ENCODE results near the gene CPT1A. TPM values are rescaled to one million over a fixed set of nuclear protein-coding genes. Genes with fewer than 3 reads are reported as not detected.

The CPT1A gene
- total RNA-seq, 1 donor, result 29.3 TPM

DNA sequence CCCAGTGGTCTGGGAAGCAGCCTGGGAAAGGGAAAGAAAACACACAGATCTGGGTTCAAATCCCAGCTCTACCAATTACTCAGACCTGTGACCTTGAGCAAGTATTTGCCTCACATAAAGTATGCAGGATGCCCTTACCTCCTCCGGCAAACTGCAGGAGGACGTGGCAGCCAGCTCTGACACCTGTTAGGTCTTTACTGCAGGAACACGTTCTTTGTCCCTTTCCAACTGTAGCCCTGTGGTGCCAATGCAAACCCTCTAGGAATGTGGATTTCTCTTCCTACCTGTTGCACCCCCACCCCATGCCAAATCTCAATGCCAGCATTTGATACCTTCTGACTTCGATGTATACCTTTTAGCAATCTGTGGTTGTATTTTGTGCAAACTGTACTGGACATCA, 6.0 kb downstream of the CPT1A start:
- H3K27me3 ChIP-seq (ENCODE audit: insufficient read depth, low read length), result no peaks in the 10 kb centered on the region
- H3K9me3 ChIP-seq (ENCODE audit: low read depth, low read length), result no peaks in the 10 kb centered on the region
- H3K79me2 ChIP-seq (ENCODE audit: insufficient read depth, low read length), result peaks cover 74% of the 10 kb centered on the region
- H3K27ac ChIP-seq (ENCODE audit: low read depth, low read length), result no peak overlapping the region
- peaks cover 35% of the 10 kb centered on the region for H3K4me1 ChIP-seq (ENCODE audit: insufficient read depth, low read length)
- no peak for DNase-seq (ENCODE audit: insufficient read length, low spot score, missing footprints)
- no peak overlapping the region for H2AFZ ChIP-seq (ENCODE audit: low read length)
- H3K36me3 ChIP-seq (ENCODE audit: insufficient read depth, low read length), result peaks cover 4% of the 10 kb centered on the region
- no peak overlapping the region for H3K4me3 ChIP-seq (ENCODE audit: insufficient read depth, low read length)
- H3K4me2 ChIP-seq (ENCODE audit: insufficient read depth, low read length), result no peak overlapping the region
- TF ChIP-seq, protein P1, sequence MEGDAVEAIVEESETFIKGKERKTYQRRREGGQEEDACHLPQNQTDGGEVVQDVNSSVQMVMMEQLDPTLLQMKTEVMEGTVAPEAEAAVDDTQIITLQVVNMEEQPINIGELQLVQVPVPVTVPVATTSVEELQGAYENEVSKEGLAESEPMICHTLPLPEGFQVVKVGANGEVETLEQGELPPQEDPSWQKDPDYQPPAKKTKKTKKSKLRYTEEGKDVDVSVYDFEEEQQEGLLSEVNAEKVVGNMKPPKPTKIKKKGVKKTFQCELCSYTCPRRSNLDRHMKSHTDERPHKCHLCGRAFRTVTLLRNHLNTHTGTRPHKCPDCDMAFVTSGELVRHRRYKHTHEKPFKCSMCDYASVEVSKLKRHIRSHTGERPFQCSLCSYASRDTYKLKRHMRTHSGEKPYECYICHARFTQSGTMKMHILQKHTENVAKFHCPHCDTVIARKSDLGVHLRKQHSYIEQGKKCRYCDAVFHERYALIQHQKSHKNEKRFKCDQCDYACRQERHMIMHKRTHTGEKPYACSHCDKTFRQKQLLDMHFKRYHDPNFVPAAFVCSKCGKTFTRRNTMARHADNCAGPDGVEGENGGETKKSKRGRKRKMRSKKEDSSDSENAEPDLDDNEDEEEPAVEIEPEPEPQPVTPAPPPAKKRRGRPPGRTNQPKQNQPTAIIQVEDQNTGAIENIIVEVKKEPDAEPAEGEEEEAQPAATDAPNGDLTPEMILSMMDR (IDR thresholded peaks at IDR 0.05; ENCODE audit: extremely low read depth, low read depth, low read length), result no peak
- H4K20me1 ChIP-seq (ENCODE audit: insufficient read depth, low read length), result peaks cover 34% of the 10 kb centered on the region

DNA sequence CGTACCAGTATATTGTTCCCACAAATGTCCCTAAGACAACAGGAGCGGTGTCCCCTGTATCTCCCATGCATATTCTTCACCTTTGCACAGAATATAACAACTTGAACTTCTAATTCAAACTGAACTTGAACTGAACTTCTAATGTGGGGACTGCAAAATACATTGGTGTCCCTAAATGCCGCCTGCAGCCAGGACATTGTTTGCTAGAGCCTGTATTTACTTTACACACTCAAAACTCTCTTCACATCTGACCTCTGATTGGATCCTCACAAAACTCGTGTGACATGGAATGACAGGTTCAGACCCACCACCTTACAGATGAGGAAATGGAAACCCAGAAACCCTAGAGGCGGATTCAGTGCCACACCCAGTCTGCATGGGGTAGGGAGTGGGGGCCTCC, 6.4 kb downstream of the CPT1A start:
- no peaks in the 10 kb centered on the region for H3K9me3 ChIP-seq (ENCODE audit: low read depth, low read length)
- peaks cover 6% of the 10 kb centered on the region for H3K36me3 ChIP-seq (ENCODE audit: insufficient read depth, low read length)
- H3K27me3 ChIP-seq (ENCODE audit: insufficient read depth, low read length), result no peaks in the 10 kb centered on the region
- peaks cover 36% of the 10 kb centered on the region for H4K20me1 ChIP-seq (ENCODE audit: insufficient read depth, low read length)
- peaks cover 78% of the 10 kb centered on the region for H3K79me2 ChIP-seq (ENCODE audit: insufficient read depth, low read length)
- no peak for DNase-seq (ENCODE audit: insufficient read length, low spot score, missing footprints)
- no peak overlapping the region for H3K4me3 ChIP-seq (ENCODE audit: insufficient read depth, low read length)
- no peak overlapping the region for H3K4me2 ChIP-seq (ENCODE audit: insufficient read depth, low read length)
- H3K27ac ChIP-seq (ENCODE audit: low read depth, low read length), result no peak overlapping the region
- TF ChIP-seq, protein P1 (IDR thresholded peaks at IDR 0.05; ENCODE audit: extremely low read depth, low read depth, low read length), result no peak
- H2AFZ ChIP-seq (ENCODE audit: low read length), result no peak overlapping the region
- peaks cover 34% of the 10 kb centered on the region for H3K4me1 ChIP-seq (ENCODE audit: insufficient read depth, low read length)

DNA sequence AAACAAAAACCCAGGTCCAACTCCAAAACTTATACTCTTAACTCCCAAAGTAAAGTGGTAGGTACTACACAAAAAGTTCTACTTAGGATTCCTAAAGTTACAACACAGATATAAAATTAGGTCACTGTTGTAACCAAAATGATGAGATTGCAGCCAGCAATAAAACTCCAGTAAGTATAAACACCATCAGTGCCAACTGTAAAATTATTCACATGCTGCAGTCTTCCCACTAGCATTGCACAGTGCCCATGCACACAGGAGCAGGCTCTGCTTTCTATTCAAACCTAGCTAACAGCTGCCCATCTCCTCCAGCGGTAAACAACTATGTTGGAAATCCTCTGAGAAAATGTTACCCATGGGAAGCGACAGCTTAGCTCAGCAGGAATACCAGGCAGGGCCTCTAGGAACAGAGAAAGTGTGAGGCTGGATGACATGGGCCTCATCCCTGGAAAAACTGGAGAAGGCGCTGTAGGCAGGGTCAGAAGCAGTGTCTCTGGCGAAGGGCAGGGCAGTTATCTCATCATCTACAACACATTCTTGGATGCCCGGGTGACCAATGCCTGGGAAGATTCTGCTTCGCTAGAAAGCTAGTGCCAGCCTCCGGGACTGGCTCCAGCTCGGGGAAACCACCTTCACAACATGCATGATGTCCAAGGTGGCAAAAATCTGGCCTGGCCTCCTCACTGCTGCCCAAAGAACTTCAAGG, 9.1 kb downstream of the CPT1A start:
- Histone ChIP-seq H3K4me1 (ENCODE audit: insufficient read depth, low read length) (peaks cover 11% of the 10 kb centered on the region), H4K20me1 (ENCODE audit: insufficient read depth, low read length) (peaks cover 62% of the 10 kb centered on the region), H3K4me3 (ENCODE audit: insufficient read depth, low read length) (no peak overlapping the region), H3K4me2 (ENCODE audit: insufficient read depth, low read length) (no peak overlapping the region), H3K27ac (ENCODE audit: low read depth, low read length) (no peak overlapping the region), H3K36me3 (ENCODE audit: insufficient read depth, low read length) (peaks cover 6% of the 10 kb centered on the region), H2AFZ (ENCODE audit: low read length) (no peak overlapping the region), H3K9me3 (ENCODE audit: low read depth, low read length) (no peaks in the 10 kb centered on the region), H3K27me3 (ENCODE audit: insufficient read depth, low read length) (no peaks in the 10 kb centered on the region), H3K79me2 (ENCODE audit: insufficient read depth, low read length) (peaks cover 99% of the 10 kb centered on the region)
- TF ChIP-seq, protein P1 (IDR thresholded peaks at IDR 0.05; ENCODE audit: extremely low read depth, low read depth, low read length), result no peak
- no peak for DNase-seq (ENCODE audit: insufficient read length, low spot score, missing footprints)

DNA sequence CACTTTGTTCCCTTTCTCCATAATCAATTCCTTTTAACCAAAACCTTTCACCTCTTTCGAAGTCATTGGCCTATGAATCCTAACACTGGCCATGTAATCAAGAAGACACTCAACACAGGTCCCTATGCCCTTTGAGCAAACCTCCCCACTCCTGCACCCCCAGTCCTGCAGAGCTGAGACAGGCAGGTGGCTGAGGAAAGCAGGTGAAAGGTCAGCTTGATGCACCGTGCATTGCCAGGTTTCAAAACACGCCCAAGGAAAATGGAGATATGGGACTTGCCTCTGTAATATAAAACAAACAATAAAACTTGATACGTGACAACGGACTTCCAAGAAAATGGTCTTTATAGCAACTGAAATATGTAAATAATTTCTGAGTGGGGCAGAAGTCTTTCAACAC, 10.6 kb downstream of the CPT1A start:
- TF ChIP-seq, protein P1 (IDR thresholded peaks at IDR 0.05; ENCODE audit: extremely low read depth, low read depth, low read length), result no peak
- no peaks in the 10 kb centered on the region for H3K9me3 ChIP-seq (ENCODE audit: low read depth, low read length)
- H3K27me3 ChIP-seq (ENCODE audit: insufficient read depth, low read length), result no peaks in the 10 kb centered on the region
- H3K27ac ChIP-seq (ENCODE audit: low read depth, low read length), result no peak overlapping the region
- H3K36me3 ChIP-seq (ENCODE audit: insufficient read depth, low read length), result peaks cover 6% of the 10 kb centered on the region
- no peak for DNase-seq (ENCODE audit: insufficient read length, low spot score, missing footprints)
- H2AFZ ChIP-seq (ENCODE audit: low read length), result no peak overlapping the region
- H4K20me1 ChIP-seq (ENCODE audit: insufficient read depth, low read length), result peaks cover 66% of the 10 kb centered on the region
- H3K4me1 ChIP-seq (ENCODE audit: insufficient read depth, low read length), result peaks cover 10% of the 10 kb centered on the region
- H3K4me3 ChIP-seq (ENCODE audit: insufficient read depth, low read length), result no peak overlapping the region
- H3K4me2 ChIP-seq (ENCODE audit: insufficient read depth, low read length), result no peak overlapping the region
- peaks cover 96% of the 10 kb centered on the region for H3K79me2 ChIP-seq (ENCODE audit: insufficient read depth, low read length)
